Mesothelial cell of epicardium (in vitro differentiated cells): ENCODE measurements around the gene DHRSX. TPM values are rescaled to one million over a fixed set of nuclear protein-coding genes. Genes with fewer than 3 reads are reported as not detected.

Experiments used
- DNase-seq, 2 experiments: peaks; one replicate each; pipeline ENCODE4 v3.0.0; 2021; ENCODE audit warnings: low spot score in 2 of 2; ENCODE audit not compliant: unreplicated experiment in 2 of 2
- H3K27ac Mint-ChIP-seq: 2 replicates; pipeline ENCODE4 v1.8.0; 2021; ENCODE audit warnings: mixed read lengths
- H3K27me3 Mint-ChIP-seq: 2 replicates; pipeline ENCODE4 v1.8.0; 2021; ENCODE audit warnings: low read depth, mixed read lengths
- H3K36me3 Mint-ChIP-seq: 2 replicates; pipeline ENCODE4 v1.8.0; 2021; ENCODE audit warnings: mixed read lengths
- H3K4me1 Mint-ChIP-seq: 2 replicates; pipeline ENCODE4 v1.8.0; 2021; ENCODE audit warnings: mixed read lengths
- H3K4me3 Mint-ChIP-seq: 2 replicates; pipeline ENCODE4 v1.8.0; 2021; ENCODE audit warnings: mild to moderate bottlenecking, moderate library complexity, mixed read lengths
- H3K9me3 Mint-ChIP-seq: 2 replicates; pipeline ENCODE4 v1.8.0; 2021; ENCODE audit warnings: mixed read lengths
- CTCF ChIP-seq: fragments of 200-600 bp; sonication (generic); IDR thresholded peaks from one replicate; pipeline ENCODE4 v1.5.0; 2021; ENCODE audit warnings: antibody characterized with exemption; ENCODE audit not compliant: unreplicated experiment
- total RNA-seq: library from RNA; stranded (reverse); gene quantifications from 3 replicates; pipeline ENCODE4 v1.2.1, GENCODE V29; 2021

DHRSX gene
- total RNA-seq, 1 donor from 2014 or later: 43.5 TPM

- peak overlapping the region; percentile 89 for H3K27ac Mint-ChIP-seq
- H3K36me3 Mint-ChIP-seq: no peaks in the 10 kb centered on the region
- no peaks in the 10 kb centered on the region for H3K27me3 Mint-ChIP-seq
- DNase-seq: no peak
- TF ChIP-seq CTCF: no peak
- H3K4me3 Mint-ChIP-seq: peak overlapping the region; percentile 63
- no peaks in the 10 kb centered on the region for H3K9me3 Mint-ChIP-seq
- peaks cover 29% of the 10 kb centered on the region for H3K4me1 Mint-ChIP-seq
Observed at GRCh38 chrX:2502668-2503519, 2.1 kb upstream of the DHRSX start.

- Mint-ChIP-seq H3K27ac (peak overlapping the region; percentile 89), H3K4me1 (peaks cover 35% of the 10 kb centered on the region), H3K4me3 (peak overlapping the region; percentile 63), H3K27me3 (no peaks in the 10 kb centered on the region), H3K36me3 (no peaks in the 10 kb centered on the region), H3K9me3 (no peaks in the 10 kb centered on the region)
- TF ChIP-seq CTCF: no peak
- no peak for DNase-seq
Observed at GRCh38 chrX:2502120-2502667, 1.4 kb upstream of the DHRSX start.

- Mint-ChIP-seq H3K27ac (peak overlapping the region; percentile 79), H3K9me3 (no peaks in the 10 kb centered on the region), H3K27me3 (no peaks in the 10 kb centered on the region), H3K4me1 (peaks cover 35% of the 10 kb centered on the region), H3K4me3 (peak overlapping the region; percentile 63), H3K36me3 (no peaks in the 10 kb centered on the region)
- no peak for DNase-seq
- TF ChIP-seq CTCF: no peak
Observed at GRCh38 chrX:2501559-2502102, 855 bp upstream of the DHRSX start.

- Mint-ChIP-seq H3K36me3 (no peaks in the 10 kb centered on the region), H3K9me3 (no peaks in the 10 kb centered on the region), H3K27me3 (no peaks in the 10 kb centered on the region), H3K27ac (peak overlapping the region; percentile 87), H3K4me1 (peaks cover 35% of the 10 kb centered on the region), H3K4me3 (peak overlapping the region; percentile 76)
- no peak for TF ChIP-seq CTCF
- DNase-seq: no peak
Observed at GRCh38 chrX:2500091-2500802, 529 bp downstream of the DHRSX start.

GRCh38 chrX:2499507-2499906 is 1.3 kb downstream of the DHRSX start:
- Mint-ChIP-seq H3K27me3 (no peaks in the 10 kb centered on the region), H3K36me3 (no peaks in the 10 kb centered on the region), H3K4me1 (peaks cover 35% of the 10 kb centered on the region), H3K4me3 (peak overlapping the region; percentile 76), H3K27ac (peak overlapping the region; percentile 87), H3K9me3 (no peaks in the 10 kb centered on the region)
- no peak for DNase-seq
- no peak for TF ChIP-seq CTCF
